PC-3 (cell line): Measurements from ENCODE around the gene ACKR1. TPM values are rescaled to one million over a fixed set of nuclear protein-coding genes. Genes with fewer than 3 reads are reported as not detected.

Experiments used
- ATAC-seq: fragments of 200-7000 bp; cut with Tn5 transposase; 2 replicates; pipeline ENCODE4 v1.9.1; 2020; ENCODE audit warnings: mild to moderate bottlenecking, moderate library complexity
- BruUV-seq: library from RNA; stranded (reverse); fragments of 400-500 nt; replicated peaks from 2 replicates; lab custom pipeline; 2021; lab: Mats Ljungman, UMichigan
- CTCF ChIA-PET: fragments of 300-600 bp; sonication (Branson Sonifier 250); formaldehyde crosslinking; loops from one replicate; lab custom pipeline; 2022; ENCODE audit warnings: antibody characterized with exemption; lab: Charles Lee
- POLR2A ChIA-PET: fragments of 300-600 bp; sonication (Branson Sonifier 250); formaldehyde crosslinking; loops from one replicate; lab custom pipeline; 2022; ENCODE audit warnings: antibody characterized with exemption; ENCODE audit not compliant: unreplicated experiment; lab: Charles Lee
- DNase-seq: peaks from one replicate; pipeline ENCODE4 v3.0.0-alpha.2; 2015
- H2AFZ ChIP-seq: fragments of 300-600 bp; sonication (generic); 2 replicates; pipeline ENCODE4 v1.6.0; 2016; ENCODE audit warnings: antibody characterized with exemption, low read length
- H3F3A ChIP-seq: fragments of 300-600 bp; sonication (generic); one replicate; pipeline ENCODE4 v1.6.0; 2017; ENCODE audit warnings: antibody characterized with exemption, low read length, control low read depth, mild to moderate bottlenecking; ENCODE audit not compliant: unreplicated experiment
- H3K27ac ChIP-seq: fragments of 300-600 bp; sonication (generic); 2 replicates; pipeline ENCODE4 v1.5.1; 2016; ENCODE audit warnings: mild to moderate bottlenecking, low read length
- H3K27me3 ChIP-seq: fragments of 300-600 bp; sonication (generic); 2 replicates; pipeline ENCODE4 v1.6.1; 2016; ENCODE audit warnings: low read length, mixed read lengths
- H3K36me3 ChIP-seq: fragments of 300-600 bp; sonication (generic); 2 replicates; pipeline ENCODE4 v1.6.1; 2016; ENCODE audit warnings: low read depth, mixed run types, low read length, mixed read lengths
- H3K4me1 ChIP-seq: fragments of 300-600 bp; sonication (generic); 2 replicates; pipeline ENCODE4 v1.5.1; 2016; ENCODE audit warnings: low read length; ENCODE audit not compliant: insufficient read depth
- H3K4me2 ChIP-seq: fragments of 300-600 bp; sonication (generic); 2 replicates; pipeline ENCODE4 v1.6.0; 2016; ENCODE audit warnings: low read length
- H3K4me3 ChIP-seq: fragments of 300-600 bp; sonication (generic); 2 replicates; pipeline ENCODE4 v1.5.1; 2016; ENCODE audit warnings: mild to moderate bottlenecking, low read length, mixed read lengths
- H3K79me2 ChIP-seq: fragments of 300-600 bp; sonication (generic); 2 replicates; pipeline ENCODE4 v1.6.1; 2017; ENCODE audit warnings: low read length, mixed read lengths
- H3K9ac ChIP-seq: fragments of 300-600 bp; sonication (generic); 2 replicates; pipeline ENCODE4 v1.6.0; 2016; ENCODE audit warnings: mild to moderate bottlenecking, low read length
- H3K9me2 ChIP-seq: fragments of 300-600 bp; sonication (generic); replicated peaks from 2 replicates; pipeline ENCODE4 v1.6.1; 2016; ENCODE audit warnings: mixed run types, low read length, mixed read lengths
- H3K9me3 ChIP-seq: fragments of 300-600 bp; sonication (generic); 2 replicates; pipeline ENCODE4 v1.6.1; 2016; ENCODE audit warnings: low read length, mixed read lengths
- H4K20me1 ChIP-seq: fragments of 300-600 bp; sonication (generic); 2 replicates; pipeline ENCODE4 v1.6.1; 2016; ENCODE audit warnings: low read length, mixed read lengths
- EZH2 ChIP-seq: fragments of 300-600 bp; sonication (generic); IDR thresholded peaks from one replicate; pipeline ENCODE4 v1.6.1; 2017; ENCODE audit warnings: antibody characterized with exemption, mild to moderate bottlenecking, low read length; ENCODE audit not compliant: unreplicated experiment
- EZH2phosphoT487 ChIP-seq: fragments of 300-600 bp; sonication (generic); IDR thresholded peaks from 2 replicates; pipeline ENCODE4 v1.6.1; 2018; ENCODE audit warnings: mild to moderate bottlenecking, antibody characterized with exemption, low read length, borderline replicate concordance
- intact Hi-C: fragments of 100-400 bp; cut with micrococcal nuclease; formaldehyde crosslinking; loops from 2 replicates; pipeline ENCODE4 v1.9.0; 2023
- total RNA-seq: library from RNA; depleted of rRNA; stranded (reverse); fragments of >200 nt; gene quantifications from 2 replicates; pipeline ENCODE4 v1.2.3, GENCODE V29; 2014
- TF ChIP-seq, protein P1 (sequence below): fragments of 300-600 bp; sonication (generic); conservative IDR thresholded peaks from 2 replicates; pipeline ENCODE4 v1.5.1; 2017; ENCODE audit warnings: antibody characterized with exemption, low read depth, mild to moderate bottlenecking, low read length

Gene ACKR1
- total RNA-seq, 1 experiment from 2014 or later, result not detected

DNA sequence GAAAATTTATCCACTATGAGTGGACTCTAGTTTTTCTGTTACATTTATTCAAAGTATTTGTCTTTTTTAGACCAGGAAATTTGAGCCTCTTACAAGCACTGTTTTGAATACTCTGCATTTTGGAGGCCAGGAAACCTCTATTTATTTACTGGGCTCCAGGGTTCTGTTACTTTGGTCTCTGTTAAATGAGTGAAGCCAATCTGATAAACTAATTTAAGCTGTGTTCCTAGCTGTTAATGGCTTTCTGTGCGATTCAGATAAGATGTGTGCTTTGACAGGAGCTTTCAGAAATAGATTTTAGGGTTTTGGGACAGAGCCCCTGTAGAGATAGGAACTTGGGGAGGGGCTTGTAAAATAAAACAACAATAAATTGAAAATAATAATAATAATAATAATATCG lies 23.9 kb downstream of the ACKR1 start:
- TF ChIP-seq, protein P1, sequence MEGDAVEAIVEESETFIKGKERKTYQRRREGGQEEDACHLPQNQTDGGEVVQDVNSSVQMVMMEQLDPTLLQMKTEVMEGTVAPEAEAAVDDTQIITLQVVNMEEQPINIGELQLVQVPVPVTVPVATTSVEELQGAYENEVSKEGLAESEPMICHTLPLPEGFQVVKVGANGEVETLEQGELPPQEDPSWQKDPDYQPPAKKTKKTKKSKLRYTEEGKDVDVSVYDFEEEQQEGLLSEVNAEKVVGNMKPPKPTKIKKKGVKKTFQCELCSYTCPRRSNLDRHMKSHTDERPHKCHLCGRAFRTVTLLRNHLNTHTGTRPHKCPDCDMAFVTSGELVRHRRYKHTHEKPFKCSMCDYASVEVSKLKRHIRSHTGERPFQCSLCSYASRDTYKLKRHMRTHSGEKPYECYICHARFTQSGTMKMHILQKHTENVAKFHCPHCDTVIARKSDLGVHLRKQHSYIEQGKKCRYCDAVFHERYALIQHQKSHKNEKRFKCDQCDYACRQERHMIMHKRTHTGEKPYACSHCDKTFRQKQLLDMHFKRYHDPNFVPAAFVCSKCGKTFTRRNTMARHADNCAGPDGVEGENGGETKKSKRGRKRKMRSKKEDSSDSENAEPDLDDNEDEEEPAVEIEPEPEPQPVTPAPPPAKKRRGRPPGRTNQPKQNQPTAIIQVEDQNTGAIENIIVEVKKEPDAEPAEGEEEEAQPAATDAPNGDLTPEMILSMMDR, result no peak
- TF ChIP-seq EZH2phosphoT487 (no peak), EZH2 (no peak)
- H3F3A ChIP-seq, result peaks cover 10% of the 10 kb centered on the region
- intact Hi-C loops, result no loop called here
- ChIA-PET POLR2A (no interaction called here), CTCF (no interaction called here)
- H3K79me2 ChIP-seq, result no peaks in the 10 kb centered on the region
- no peaks in the 10 kb centered on the region for H3K27me3 ChIP-seq
- no peaks in the 10 kb centered on the region for H3K9me3 ChIP-seq
- no peak for ATAC-seq
- no peaks in the 10 kb centered on the region for H3K9me2 ChIP-seq
- H4K20me1 ChIP-seq, result no peaks in the 10 kb centered on the region
- no peaks in the 10 kb centered on the region for H3K36me3 ChIP-seq
- H3K4me1 ChIP-seq, result peaks cover 41% of the 10 kb centered on the region
- H3K9ac ChIP-seq, result no peak overlapping the region
- no TSS peak for BruUV-seq
- H3K4me3 ChIP-seq, result no peak overlapping the region
- 0 out of 2 replicates have a peak overlapping the region, but pooled peaks have one; percentile 2 for H3K4me2 ChIP-seq
- DNase-seq, result no peak
- peak overlapping the region; percentile 12; the same call in 1 of the 2 replicates for H3K27ac ChIP-seq
- H2AFZ ChIP-seq, result no peak overlapping the region

DNA sequence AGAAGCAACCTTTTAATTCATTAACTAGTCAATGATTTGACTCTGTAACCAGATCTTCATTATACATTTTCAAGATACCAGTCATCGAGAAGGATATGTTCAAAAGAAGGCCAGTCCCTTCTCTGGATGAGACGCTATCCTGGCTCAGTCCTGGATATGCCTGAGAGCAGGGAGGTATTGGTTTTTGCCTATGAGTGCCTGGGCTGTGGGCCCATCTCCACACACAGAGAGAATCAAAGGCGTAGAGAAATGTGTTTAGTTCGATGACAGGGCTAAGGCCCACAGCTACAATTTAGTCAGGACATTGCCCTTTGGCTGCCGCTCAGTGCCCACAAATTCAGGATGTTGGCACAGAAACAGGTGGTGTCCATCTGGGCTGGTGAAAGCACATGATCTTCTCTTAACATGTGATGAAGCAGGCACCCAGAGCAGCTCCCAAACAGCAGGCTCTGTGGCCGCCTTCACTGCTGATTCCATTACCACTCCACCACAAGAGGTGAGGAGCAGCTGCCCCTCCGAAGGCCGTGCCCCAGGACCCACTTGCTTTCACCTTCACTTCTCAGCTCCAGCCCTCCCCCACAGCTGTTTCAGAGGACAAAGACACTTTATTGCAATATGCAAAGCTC lies 24.7 kb downstream of the ACKR1 start:
- no peaks in the 10 kb centered on the region for H3K27me3 ChIP-seq
- peaks cover 41% of the 10 kb centered on the region for H3K4me1 ChIP-seq
- TSS peak; percentile 75 for BruUV-seq
- H3F3A ChIP-seq, result peaks cover 10% of the 10 kb centered on the region
- TF ChIP-seq EZH2 (no peak), EZH2phosphoT487 (no peak)
- TF ChIP-seq, protein P1, result no peak
- CTCF ChIA-PET, result interaction anchor here (0.5 to 1.6 kb wide), 3 partner anchors 15 to 588 kb away, joined by 3 to 8 read pairs (median 4); no protein-coding TSS in a partner anchor
- H3K9me2 ChIP-seq, result no peaks in the 10 kb centered on the region
- DNase-seq, result peak; percentile 73
- peak overlapping the region; percentile 46 for H2AFZ ChIP-seq
- no peaks in the 10 kb centered on the region for H3K79me2 ChIP-seq
- intact Hi-C loops, result loop anchor here (1.0 kb wide), 1 partner anchor 52 kb away; no protein-coding TSS in a partner anchor
- H3K27ac ChIP-seq, result peak overlapping the region; percentile 82
- H3K36me3 ChIP-seq, result no peaks in the 10 kb centered on the region
- H3K9me3 ChIP-seq, result no peaks in the 10 kb centered on the region
- H3K4me2 ChIP-seq, result peak overlapping the region; percentile 68
- POLR2A ChIA-PET, result interaction anchor here (0.5 kb wide), 1 partner anchor 685 kb away, joined by 7 read pairs; no protein-coding TSS in a partner anchor
- H3K9ac ChIP-seq, result peak overlapping the region; percentile 4
- no peaks in the 10 kb centered on the region for H4K20me1 ChIP-seq
- ATAC-seq, result peak; percentile 57
- H3K4me3 ChIP-seq, result peak overlapping the region; percentile 36

DNA sequence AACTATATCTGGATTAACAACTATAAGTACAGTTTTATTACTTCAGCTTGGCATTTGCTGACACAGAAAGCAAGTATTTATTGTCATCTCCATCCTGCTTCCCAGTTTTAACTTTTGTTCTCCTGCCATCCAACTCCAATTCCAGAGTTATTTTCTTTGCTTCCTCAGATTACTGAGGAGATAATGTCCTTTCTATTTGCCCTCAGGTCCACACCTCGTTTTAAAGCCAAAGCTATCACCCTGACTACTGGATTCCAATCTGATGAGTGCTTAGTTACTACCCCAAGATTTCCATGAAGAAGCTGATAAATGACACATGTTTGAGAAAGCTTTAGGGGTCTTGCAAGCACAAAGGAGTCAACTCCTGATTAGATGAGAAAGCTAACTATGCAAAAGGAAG lies 25.2 kb downstream of the ACKR1 start:
- peak; percentile 95 for DNase-seq
- no peak for TF ChIP-seq EZH2
- TF ChIP-seq EZH2phosphoT487, result no peak
- TF ChIP-seq, protein P1, result no peak
- H3K4me1 ChIP-seq, result peaks cover 41% of the 10 kb centered on the region
- intact Hi-C loops, result loop anchor here (1.0 kb wide), 1 partner anchor 53 kb away; no protein-coding TSS in a partner anchor
- H3K27me3 ChIP-seq, result no peaks in the 10 kb centered on the region
- H3K36me3 ChIP-seq, result no peaks in the 10 kb centered on the region
- H4K20me1 ChIP-seq, result no peaks in the 10 kb centered on the region
- no peaks in the 10 kb centered on the region for H3K9me3 ChIP-seq
- H3K27ac ChIP-seq, result peak overlapping the region; percentile 82
- POLR2A ChIA-PET, result no interaction called here
- no peaks in the 10 kb centered on the region for H3K9me2 ChIP-seq
- H3K4me3 ChIP-seq, result peak overlapping the region; percentile 36
- peak overlapping the region; percentile 68 for H3K4me2 ChIP-seq
- H3F3A ChIP-seq, result peaks cover 10% of the 10 kb centered on the region
- peak overlapping the region; percentile 46 for H2AFZ ChIP-seq
- CTCF ChIA-PET, result interaction anchor here (0.5 to 1.6 kb wide), 3 partner anchors 16 to 587 kb away, joined by 3 to 8 read pairs (median 4); no protein-coding TSS in a partner anchor
- ATAC-seq, result peak; percentile 78
- no peaks in the 10 kb centered on the region for H3K79me2 ChIP-seq
- H3K9ac ChIP-seq, result peak overlapping the region; percentile 4; the same call in 1 of the 2 replicates
- BruUV-seq, result no TSS peak
